HG03354 (cell line): Measurements from ENCODE around the gene GKN1.

ENCODE experiments used
- ATAC-seq: cut with Tn5 transposase; IDR thresholded peaks from one replicate; pipeline ENCODE4 v1.9.1; 2021; ENCODE audit warnings: mild to moderate bottlenecking; ENCODE audit not compliant: unreplicated experiment, poor library complexity, severe bottlenecking

The GKN1 gene

GRCh38 chr2:68974251-68974650, at the start of gene GKN1:
Gene GKN1, plus strand, starts transcription at chr2:68974636. Its CDS starts 42 bp downstream, at chr2:68974678.
- ATAC-seq: no peak

DNA sequence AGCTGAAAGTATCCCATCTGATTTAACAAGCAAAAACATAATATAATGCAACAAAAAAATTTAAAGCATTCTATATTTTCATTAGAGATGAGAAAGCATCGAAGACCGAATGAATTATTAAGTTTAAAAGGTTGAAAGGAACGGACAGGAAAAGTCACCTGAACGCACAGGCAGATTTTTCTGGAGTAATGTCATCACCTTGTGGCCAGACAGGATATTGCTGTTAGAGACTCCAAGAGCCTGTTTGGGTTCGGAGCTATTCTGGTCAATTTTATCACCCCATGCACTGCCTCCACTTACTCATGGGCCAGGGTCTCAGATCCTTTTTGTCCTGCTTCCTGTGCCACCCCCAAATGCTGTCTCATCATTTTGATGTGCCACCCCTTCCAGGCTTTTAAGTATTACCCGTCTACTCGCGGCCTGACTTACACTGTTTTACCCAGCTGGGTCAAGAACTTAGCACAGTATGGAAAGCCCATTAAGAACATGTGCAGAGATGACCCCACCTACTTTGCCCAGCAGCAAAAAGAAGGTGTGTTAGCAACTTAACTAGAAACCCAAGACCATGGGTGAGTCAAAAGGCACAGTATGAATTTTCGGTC, 49.0 kb upstream of the GKN1 start:
- peak; percentile 74 for ATAC-seq

- ATAC-seq: no peak
These were observed 47.6 kb upstream of the GKN1 start for GRCh38 chr2:68926796-68927195.

DNA sequence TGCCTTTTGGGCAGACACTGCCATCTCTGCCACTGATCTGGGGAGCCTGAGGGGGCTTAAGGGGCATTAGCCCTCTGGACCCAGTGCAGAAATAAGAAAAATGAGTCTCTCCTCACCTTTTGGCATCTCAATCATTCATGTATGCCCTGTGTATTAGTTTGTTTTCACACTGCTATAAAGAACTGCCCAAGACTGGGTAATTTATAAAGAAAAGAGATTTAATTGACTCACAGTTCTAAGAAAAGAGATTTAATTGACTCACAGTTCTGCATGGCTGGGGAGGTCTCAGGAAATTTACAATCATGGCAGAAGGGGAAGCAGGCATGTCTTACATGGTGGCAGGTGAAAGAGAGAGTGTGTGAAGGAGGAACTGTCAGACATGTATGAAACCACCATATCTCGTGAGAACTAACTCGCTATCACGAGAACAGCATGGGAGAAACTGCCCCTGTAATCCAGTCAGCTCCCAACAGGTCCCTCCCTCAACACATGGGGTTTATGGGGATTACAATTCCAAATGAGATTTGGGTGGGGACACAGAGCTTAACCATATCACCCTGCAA, 43.2 kb upstream of the GKN1 start:
- ATAC-seq: no peak

- ATAC-seq: no peak
These were observed 42.6 kb upstream of the GKN1 start for GRCh38 chr2:68931799-68932198.

GRCh38 chr2:68932402-68932801, 42.0 kb upstream of the GKN1 start:
- no peak for ATAC-seq

- ATAC-seq: no peak
These were observed 40.4 kb upstream of the GKN1 start for GRCh38 chr2:68934021-68934420.

DNA sequence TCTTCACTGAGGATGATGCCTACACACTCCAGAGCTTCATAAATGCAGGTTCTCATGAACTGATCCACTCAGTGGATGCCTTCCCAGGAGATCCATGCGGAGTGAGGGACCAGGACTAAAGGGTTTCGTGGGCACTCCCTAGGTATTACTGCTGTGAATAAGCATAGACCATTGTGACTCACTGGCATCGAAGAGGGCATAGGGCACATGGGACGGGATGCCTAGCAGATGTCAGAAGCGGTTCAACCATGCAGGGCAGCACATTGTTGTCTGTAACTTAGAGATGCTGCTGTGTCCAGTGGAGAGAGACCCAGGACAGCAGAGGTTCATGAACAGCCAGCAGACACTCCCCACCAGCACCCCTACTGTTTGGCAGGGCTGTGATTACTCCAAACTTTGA, 39.0 kb upstream of the GKN1 start:
- no peak for ATAC-seq

GRCh38 chr2:68936427-68936826, 38.0 kb upstream of the GKN1 start:
- ATAC-seq: no peak

- no peak for ATAC-seq
These were observed 37.5 kb upstream of the GKN1 start for GRCh38 chr2:68936889-68937288.

DNA sequence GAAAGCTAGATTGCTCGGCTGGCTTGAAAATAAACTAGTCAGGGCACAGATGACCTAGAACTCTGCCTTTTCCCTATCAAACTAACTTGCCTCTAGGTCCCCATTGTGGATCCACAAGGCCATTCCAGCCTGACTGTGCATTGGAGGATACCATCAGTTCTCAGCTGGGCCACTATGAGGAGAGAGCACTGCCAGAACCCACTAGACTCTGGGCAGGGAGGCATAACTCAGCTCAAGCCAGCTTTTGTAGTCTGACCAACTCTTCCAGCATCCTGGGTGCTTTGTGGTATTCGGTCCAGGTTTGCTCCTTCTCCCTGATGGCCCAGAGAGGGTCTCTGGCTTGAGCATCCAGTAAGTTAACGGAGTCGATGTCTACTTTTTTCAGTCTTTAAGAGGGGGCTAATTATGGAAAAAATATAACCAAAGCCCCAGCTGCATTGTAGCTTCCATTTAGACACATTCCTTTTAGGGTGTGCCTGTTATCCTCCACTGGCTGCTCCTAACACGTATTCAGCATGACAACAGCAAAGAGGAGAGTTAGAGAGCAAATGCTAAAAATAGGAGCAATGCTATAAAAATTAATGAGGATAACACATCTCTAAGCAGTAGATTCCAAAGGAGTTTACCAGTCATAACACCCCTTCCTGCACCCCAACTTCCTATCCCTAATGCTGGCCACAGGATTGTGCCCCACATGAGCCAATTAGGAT, 36.9 kb upstream of the GKN1 start:
- ATAC-seq: no peak

DNA sequence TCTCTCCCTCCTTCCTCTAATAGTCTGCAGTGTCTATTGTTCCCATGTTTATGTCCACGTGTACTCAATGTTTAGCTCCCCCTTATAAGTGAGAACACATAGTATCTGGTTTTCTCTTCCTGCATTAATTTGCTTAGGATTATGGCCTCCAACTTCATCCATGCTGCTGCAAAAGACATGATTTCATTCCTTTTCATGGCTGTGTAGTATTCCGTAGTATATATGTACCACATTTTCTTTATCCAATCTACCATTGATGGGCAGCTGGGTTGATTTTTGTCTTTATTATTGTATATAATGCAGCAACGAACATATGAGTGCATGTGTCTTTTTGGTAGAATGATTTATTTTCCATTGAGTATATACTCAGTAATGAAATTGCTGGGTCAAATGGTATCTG, 35.5 kb upstream of the GKN1 start:
- no peak for ATAC-seq

DNA sequence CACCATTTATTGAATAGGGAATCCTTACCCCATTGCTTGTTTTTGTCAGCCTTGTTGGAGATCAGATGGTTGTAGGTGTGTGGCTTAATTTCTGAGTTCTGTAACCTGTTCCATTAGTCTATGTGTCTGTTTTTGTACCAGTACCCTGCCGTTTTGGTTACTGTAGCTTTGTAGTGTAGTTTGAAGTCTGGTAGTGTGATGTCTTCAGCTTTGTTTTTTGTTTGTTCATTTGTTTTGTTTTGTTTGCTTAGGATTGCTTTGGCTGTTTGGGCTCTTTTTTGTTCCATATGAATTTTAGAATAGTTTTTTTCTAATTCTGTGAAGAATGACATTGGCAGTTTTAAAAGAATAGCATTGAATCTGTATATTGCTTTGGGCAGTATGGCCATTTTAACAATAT, 34.5 kb upstream of the GKN1 start:
- ATAC-seq: no peak

- ATAC-seq: no peak
These were observed 34.1 kb upstream of the GKN1 start for GRCh38 chr2:68940369-68940768.

DNA sequence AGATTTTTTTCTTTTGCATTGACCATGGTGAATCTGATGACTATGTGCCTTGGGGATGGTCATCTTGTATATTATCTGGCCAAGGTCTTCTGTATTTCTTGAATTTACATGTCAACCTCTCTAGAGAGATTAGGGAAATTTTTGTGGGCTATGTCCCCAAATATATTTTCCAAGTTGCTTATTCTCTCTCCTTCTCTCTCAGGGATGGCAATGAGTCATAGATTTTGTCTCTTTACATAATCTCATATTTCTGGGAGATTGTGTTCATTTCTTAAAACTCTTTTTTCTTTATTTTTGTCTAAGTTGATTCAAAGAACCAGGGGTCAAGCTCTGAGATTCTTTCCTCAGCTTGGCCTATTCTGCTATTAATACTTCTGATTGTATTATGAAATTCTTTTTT, 31.6 kb upstream of the GKN1 start:
- no peak for ATAC-seq

DNA sequence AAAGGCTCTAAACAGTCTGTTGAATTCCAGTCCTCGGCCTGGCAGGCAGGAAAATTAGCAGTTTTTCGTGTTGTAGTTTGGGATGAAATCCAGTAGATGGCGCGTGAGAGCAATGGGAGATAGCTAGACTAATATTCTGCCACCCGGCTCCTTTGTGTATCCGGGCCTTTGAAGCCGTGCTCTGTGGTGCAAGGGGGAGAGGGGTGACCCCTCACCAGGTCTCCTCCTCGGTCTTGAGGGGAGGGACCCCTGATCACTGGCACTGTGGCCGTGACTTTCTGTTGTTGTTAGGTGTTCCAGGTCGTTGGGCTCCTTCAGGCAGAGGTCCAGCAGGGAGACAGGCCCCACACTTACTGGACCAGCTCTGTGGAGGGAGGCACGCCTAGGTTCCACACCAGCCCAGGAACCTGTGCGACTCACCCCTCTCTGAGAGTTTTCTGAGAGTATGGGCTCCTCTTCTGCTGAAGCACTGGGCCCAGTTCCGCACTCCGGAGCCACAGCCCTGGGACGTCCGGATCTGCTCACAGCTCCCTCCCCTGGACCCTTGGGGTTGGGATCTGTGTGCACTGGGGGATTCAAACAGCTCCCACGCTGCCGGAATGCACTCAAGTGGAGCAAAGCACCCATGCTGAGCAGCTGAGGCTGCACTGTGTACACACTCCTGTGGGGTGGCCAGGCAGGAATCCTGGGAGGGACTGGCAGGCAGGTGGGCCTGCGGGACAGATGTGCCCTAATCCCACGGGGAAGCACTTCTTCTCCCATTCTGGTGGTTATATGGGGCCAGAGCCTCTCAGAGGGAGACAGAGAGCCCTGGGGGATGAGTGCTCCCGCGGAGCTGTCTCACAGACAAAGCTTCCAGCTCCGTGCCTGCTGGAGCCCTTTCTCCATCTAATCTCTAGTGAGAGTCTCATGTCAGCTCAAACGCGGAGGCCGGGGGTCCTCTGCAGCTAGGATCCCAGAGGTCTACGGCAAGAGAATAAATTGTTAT, 30.6 kb upstream of the GKN1 start:
- no peak for ATAC-seq

GRCh38 chr2:68946117-68946516, 28.3 kb upstream of the GKN1 start:
- no peak for ATAC-seq

DNA sequence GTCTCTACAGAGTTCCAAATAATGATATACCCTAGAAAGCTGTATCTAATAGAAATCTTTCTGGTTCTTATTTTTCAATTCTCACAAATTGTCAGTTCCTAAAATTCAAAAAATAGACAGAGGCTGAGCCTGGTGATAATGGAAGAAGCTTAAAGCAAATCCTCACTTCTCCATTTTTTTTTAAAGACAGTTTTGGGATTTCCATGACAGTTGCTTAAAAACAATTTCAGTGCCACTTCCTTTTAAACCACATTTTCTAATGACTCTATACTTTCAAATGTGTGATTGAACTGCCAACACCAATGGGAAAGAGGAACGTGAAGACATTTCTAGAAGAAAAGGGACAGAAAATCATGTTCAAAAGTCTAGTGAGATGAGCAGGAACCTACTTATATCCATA, 25.7 kb upstream of the GKN1 start:
- no peak for ATAC-seq

DNA sequence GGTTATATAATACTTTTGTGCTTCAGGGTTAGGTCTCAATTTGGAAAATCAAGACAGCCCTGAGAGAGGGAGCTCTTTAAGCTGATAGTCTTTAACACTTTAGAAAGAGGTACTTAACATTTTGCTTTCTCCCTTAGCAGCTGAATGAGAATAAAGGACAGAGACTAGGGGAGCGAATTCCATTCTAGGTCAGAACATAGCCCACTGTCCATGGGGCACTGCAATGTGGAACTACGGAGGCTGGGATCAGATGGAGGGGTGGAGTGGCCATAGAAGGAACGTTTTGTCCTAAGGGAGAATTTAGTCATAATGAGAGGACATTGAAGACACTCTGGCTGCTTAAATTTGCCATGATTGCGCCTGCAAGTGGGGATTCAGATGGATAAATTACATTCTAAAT, 22.5 kb upstream of the GKN1 start:
- no peak for ATAC-seq

- ATAC-seq: no peak
These were observed 21.4 kb upstream of the GKN1 start, which contains the start of gene GKN2 for GRCh38 chr2:68952887-68953521. Gene GKN2, minus strand, starts transcription at chr2:68952893. Its CDS starts 32 bp downstream, at chr2:68952861.
